Measurements from ENCODE around the gene SYT17.

Gene SYT17

GRCh38 chr16:19170043-19170655 lies 2.1 kb downstream of the SYT17 start:
- no peak overlapping the region for H2AFZ ChIP-seq (ENCODE audit: low read depth, low read length)
- peaks cover 9% of the 10 kb centered on the region for H3K4me1 ChIP-seq (ENCODE audit: insufficient read depth, low read length)
- no peaks in the 10 kb centered on the region for H3K9me3 ChIP-seq (ENCODE audit: low read length)
- H3K36me3 ChIP-seq (ENCODE audit: insufficient read depth, low read length) = no peaks in the 10 kb centered on the region
- no peaks in the 10 kb centered on the region for H3K27me3 ChIP-seq (ENCODE audit: insufficient read depth, low read length)
- no peak overlapping the region for H3K4me3 ChIP-seq (ENCODE audit: low read length)

GRCh38 chr16:19172098-19172780 lies 4.2 kb downstream of the SYT17 start:
- H3K36me3 ChIP-seq (ENCODE audit: insufficient read depth, low read length) = no peaks in the 10 kb centered on the region
- H3K4me1 ChIP-seq (ENCODE audit: insufficient read depth, low read length) = peaks cover 9% of the 10 kb centered on the region
- H3K4me3 ChIP-seq (ENCODE audit: low read length) = no peak overlapping the region
- no peak overlapping the region for H2AFZ ChIP-seq (ENCODE audit: low read depth, low read length)
- H3K27me3 ChIP-seq (ENCODE audit: insufficient read depth, low read length) = no peaks in the 10 kb centered on the region
- no peaks in the 10 kb centered on the region for H3K9me3 ChIP-seq (ENCODE audit: low read length)

- Histone ChIP-seq H3K36me3 (ENCODE audit: insufficient read depth, low read length) (no peaks in the 10 kb centered on the region), H3K4me3 (ENCODE audit: low read length) (no peak overlapping the region), H2AFZ (ENCODE audit: low read depth, low read length) (no peak overlapping the region), H3K27me3 (ENCODE audit: insufficient read depth, low read length) (no peaks in the 10 kb centered on the region), H3K9me3 (ENCODE audit: low read length) (no peaks in the 10 kb centered on the region), H3K4me1 (ENCODE audit: insufficient read depth, low read length) (peaks cover 6% of the 10 kb centered on the region)
Observed at GRCh38 chr16:19173059-19173458, 5.0 kb downstream of the SYT17 start.

- no peak overlapping the region for H2AFZ ChIP-seq (ENCODE audit: low read depth, low read length)
- no peak overlapping the region for H3K4me3 ChIP-seq (ENCODE audit: low read length)
- peaks cover 6% of the 10 kb centered on the region for H3K4me1 ChIP-seq (ENCODE audit: insufficient read depth, low read length)
- H3K36me3 ChIP-seq (ENCODE audit: insufficient read depth, low read length) = no peaks in the 10 kb centered on the region
- no peaks in the 10 kb centered on the region for H3K9me3 ChIP-seq (ENCODE audit: low read length)
- no peaks in the 10 kb centered on the region for H3K27me3 ChIP-seq (ENCODE audit: insufficient read depth, low read length)
Observed at GRCh38 chr16:19173649-19174383, 5.8 kb downstream of the SYT17 start.

- Histone ChIP-seq H3K4me1 (ENCODE audit: insufficient read depth, low read length) (peaks cover 1% of the 10 kb centered on the region), H3K4me3 (ENCODE audit: low read length) (no peak overlapping the region), H2AFZ (ENCODE audit: low read depth, low read length) (no peak overlapping the region), H3K27me3 (ENCODE audit: insufficient read depth, low read length) (no peaks in the 10 kb centered on the region), H3K36me3 (ENCODE audit: insufficient read depth, low read length) (no peaks in the 10 kb centered on the region), H3K9me3 (ENCODE audit: low read length) (no peaks in the 10 kb centered on the region)
Observed at GRCh38 chr16:19174478-19174877, 6.4 kb downstream of the SYT17 start.

GRCh38 chr16:19175492-19176262 lies 7.6 kb downstream of the SYT17 start:
- H3K9me3 ChIP-seq (ENCODE audit: low read length) = no peaks in the 10 kb centered on the region
- H2AFZ ChIP-seq (ENCODE audit: low read depth, low read length) = no peak overlapping the region
- no peaks in the 10 kb centered on the region for H3K36me3 ChIP-seq (ENCODE audit: insufficient read depth, low read length)
- no peak overlapping the region for H3K4me3 ChIP-seq (ENCODE audit: low read length)
- no peaks in the 10 kb centered on the region for H3K27me3 ChIP-seq (ENCODE audit: insufficient read depth, low read length)
- no peaks in the 10 kb centered on the region for H3K4me1 ChIP-seq (ENCODE audit: insufficient read depth, low read length)

- Histone ChIP-seq H3K4me3 (ENCODE audit: low read length) (no peak overlapping the region), H3K36me3 (ENCODE audit: insufficient read depth, low read length) (no peaks in the 10 kb centered on the region)
Observed at GRCh38 chr16:19177111-19177739, 9.2 kb downstream of the SYT17 start.

GRCh38 chr16:19179546-19180490 lies 11.8 kb downstream of the SYT17 start:
- Histone ChIP-seq H3K4me1 (ENCODE audit: insufficient read depth, low read length) (no peaks in the 10 kb centered on the region), H3K36me3 (ENCODE audit: insufficient read depth, low read length) (peaks cover 8% of the 10 kb centered on the region), H2AFZ (ENCODE audit: low read depth, low read length) (no peak overlapping the region), H3K4me3 (ENCODE audit: low read length) (no peak overlapping the region), H3K9me3 (ENCODE audit: low read length) (no peaks in the 10 kb centered on the region), H3K27me3 (ENCODE audit: insufficient read depth, low read length) (no peaks in the 10 kb centered on the region)

More at GRCh38 chr16:19177111-19177739, 9.2 kb downstream of the SYT17 start:
- Histone ChIP-seq H2AFZ (ENCODE audit: low read depth, low read length) (no peak overlapping the region), H3K27me3 (ENCODE audit: insufficient read depth, low read length) (no peaks in the 10 kb centered on the region), H3K4me1 (ENCODE audit: insufficient read depth, low read length) (no peaks in the 10 kb centered on the region), H3K9me3 (ENCODE audit: low read length) (no peaks in the 10 kb centered on the region)

GRCh38 chr16:19180741-19181140 lies 12.7 kb downstream of the SYT17 start:
- no peaks in the 10 kb centered on the region for H3K9me3 ChIP-seq (ENCODE audit: low read length)
- H3K36me3 ChIP-seq (ENCODE audit: insufficient read depth, low read length) = peaks cover 10% of the 10 kb centered on the region
- H3K27me3 ChIP-seq (ENCODE audit: insufficient read depth, low read length) = no peaks in the 10 kb centered on the region
- no peak overlapping the region for H3K4me3 ChIP-seq (ENCODE audit: low read length)
- H2AFZ ChIP-seq (ENCODE audit: low read depth, low read length) = no peak overlapping the region
- no peaks in the 10 kb centered on the region for H3K4me1 ChIP-seq (ENCODE audit: insufficient read depth, low read length)

GRCh38 chr16:19182481-19182880 lies 14.4 kb downstream of the SYT17 start:
- Histone ChIP-seq H3K4me3 (ENCODE audit: low read length) (no peak overlapping the region), H3K27me3 (ENCODE audit: insufficient read depth, low read length) (no peaks in the 10 kb centered on the region), H2AFZ (ENCODE audit: low read depth, low read length) (no peak overlapping the region), H3K9me3 (ENCODE audit: low read length) (no peaks in the 10 kb centered on the region), H3K4me1 (ENCODE audit: insufficient read depth, low read length) (no peaks in the 10 kb centered on the region), H3K36me3 (ENCODE audit: insufficient read depth, low read length) (peaks cover 10% of the 10 kb centered on the region)

- H3K36me3 ChIP-seq (ENCODE audit: insufficient read depth, low read length) = peaks cover 10% of the 10 kb centered on the region
- no peak overlapping the region for H3K4me3 ChIP-seq (ENCODE audit: low read length)
- H3K27me3 ChIP-seq (ENCODE audit: insufficient read depth, low read length) = no peaks in the 10 kb centered on the region
- H2AFZ ChIP-seq (ENCODE audit: low read depth, low read length) = no peak overlapping the region
- H3K4me1 ChIP-seq (ENCODE audit: insufficient read depth, low read length) = no peaks in the 10 kb centered on the region
- H3K9me3 ChIP-seq (ENCODE audit: low read length) = no peaks in the 10 kb centered on the region
Observed at GRCh38 chr16:19183187-19183586, 15.1 kb downstream of the SYT17 start.
